Measurements from ENCODE around the gene AGFG2. TPM values are rescaled to one million over a fixed set of nuclear protein-coding genes. Genes with fewer than 3 reads are reported as not detected.

The AGFG2 gene
- total RNA-seq, 3 donors from 2014 or later (not counting 1 experiment from before 2014, with no cell fraction given): 21.5 to 32.6 (median 22.2) TPM

GRCh38 chr7:100567031-100567730 lies 28.2 kb downstream of the AGFG2 start:
- H3K4me1 ChIP-seq (ENCODE audit: control insufficient read depth, insufficient read depth, low read length): peaks cover 48% of the 10 kb centered on the region
- WGBS (ENCODE audit: insufficient coverage): 75% methylated on average over 11 of the region's 12 CpGs
- H3K9me3 ChIP-seq (ENCODE audit: control insufficient read depth, insufficient read depth, low read length): no peaks in the 10 kb centered on the region
- peak overlapping the region in 1 of 2 donors; percentile 62 for H3K27ac Mint-ChIP-seq
- H3K36me3 Mint-ChIP-seq: no peaks in the 10 kb centered on the region
- peaks cover 10 to 44% of the 10 kb centered on the region in 2 donors for H3K4me1 Mint-ChIP-seq
- H3K9me3 Mint-ChIP-seq: no peaks in the 10 kb centered on the region
- peak overlapping the region; percentile 40 for H3K27ac ChIP-seq (ENCODE audit: low read length)
- H3K36me3 ChIP-seq (ENCODE audit: control insufficient read depth, insufficient read depth, low read length): peaks cover 16% of the 10 kb centered on the region
- no peaks in the 10 kb centered on the region for H3K27me3 ChIP-seq (ENCODE audit: control insufficient read depth, insufficient read depth, low read length)
- intact Hi-C loops (cut with micrococcal nuclease): no loop called here
- no peak overlapping the region for H3K4me3 ChIP-seq (ENCODE audit: low read length)
- ATAC-seq (no peak), DNase-seq (no peak)
- TF ChIP-seq, protein P1, sequence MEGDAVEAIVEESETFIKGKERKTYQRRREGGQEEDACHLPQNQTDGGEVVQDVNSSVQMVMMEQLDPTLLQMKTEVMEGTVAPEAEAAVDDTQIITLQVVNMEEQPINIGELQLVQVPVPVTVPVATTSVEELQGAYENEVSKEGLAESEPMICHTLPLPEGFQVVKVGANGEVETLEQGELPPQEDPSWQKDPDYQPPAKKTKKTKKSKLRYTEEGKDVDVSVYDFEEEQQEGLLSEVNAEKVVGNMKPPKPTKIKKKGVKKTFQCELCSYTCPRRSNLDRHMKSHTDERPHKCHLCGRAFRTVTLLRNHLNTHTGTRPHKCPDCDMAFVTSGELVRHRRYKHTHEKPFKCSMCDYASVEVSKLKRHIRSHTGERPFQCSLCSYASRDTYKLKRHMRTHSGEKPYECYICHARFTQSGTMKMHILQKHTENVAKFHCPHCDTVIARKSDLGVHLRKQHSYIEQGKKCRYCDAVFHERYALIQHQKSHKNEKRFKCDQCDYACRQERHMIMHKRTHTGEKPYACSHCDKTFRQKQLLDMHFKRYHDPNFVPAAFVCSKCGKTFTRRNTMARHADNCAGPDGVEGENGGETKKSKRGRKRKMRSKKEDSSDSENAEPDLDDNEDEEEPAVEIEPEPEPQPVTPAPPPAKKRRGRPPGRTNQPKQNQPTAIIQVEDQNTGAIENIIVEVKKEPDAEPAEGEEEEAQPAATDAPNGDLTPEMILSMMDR (IDR thresholded peaks at IDR 0.05): no peak
- H3K27me3 Mint-ChIP-seq (ENCODE audit: low read depth in 2 of 2): no peaks in the 10 kb centered on the region
- no peak overlapping the region for H3K4me3 Mint-ChIP-seq

GRCh38 chr7:100567751-100568175 lies 28.8 kb downstream of the AGFG2 start:
- H3K36me3 Mint-ChIP-seq: no peaks in the 10 kb centered on the region
- no peaks in the 10 kb centered on the region for H3K9me3 Mint-ChIP-seq
- intact Hi-C loops (cut with micrococcal nuclease): no loop called here
- Histone ChIP-seq H3K9me3 (ENCODE audit: control insufficient read depth, insufficient read depth, low read length) (no peaks in the 10 kb centered on the region), H3K36me3 (ENCODE audit: control insufficient read depth, insufficient read depth, low read length) (peaks cover 19% of the 10 kb centered on the region), H3K4me1 (ENCODE audit: control insufficient read depth, insufficient read depth, low read length) (peaks cover 48% of the 10 kb centered on the region), H3K27me3 (ENCODE audit: control insufficient read depth, insufficient read depth, low read length) (no peaks in the 10 kb centered on the region), H3K27ac (ENCODE audit: low read length) (peak overlapping the region; percentile 40), H3K4me3 (ENCODE audit: low read length) (no peak overlapping the region)
- DNase-seq: no peak
- peak overlapping the region in 1 of 2 donors; percentile 62 for H3K27ac Mint-ChIP-seq
- 8% methylated on average over 3 of the region's 3 CpGs for WGBS (ENCODE audit: insufficient coverage)
- H3K27me3 Mint-ChIP-seq (ENCODE audit: low read depth in 2 of 2): no peaks in the 10 kb centered on the region
- no peak overlapping the region for H3K4me3 Mint-ChIP-seq
- no peak for ATAC-seq
- TF ChIP-seq, protein P1 (IDR thresholded peaks at IDR 0.05): no peak
- H3K4me1 Mint-ChIP-seq: peaks cover 10 to 46% of the 10 kb centered on the region in 2 donors

DNA sequence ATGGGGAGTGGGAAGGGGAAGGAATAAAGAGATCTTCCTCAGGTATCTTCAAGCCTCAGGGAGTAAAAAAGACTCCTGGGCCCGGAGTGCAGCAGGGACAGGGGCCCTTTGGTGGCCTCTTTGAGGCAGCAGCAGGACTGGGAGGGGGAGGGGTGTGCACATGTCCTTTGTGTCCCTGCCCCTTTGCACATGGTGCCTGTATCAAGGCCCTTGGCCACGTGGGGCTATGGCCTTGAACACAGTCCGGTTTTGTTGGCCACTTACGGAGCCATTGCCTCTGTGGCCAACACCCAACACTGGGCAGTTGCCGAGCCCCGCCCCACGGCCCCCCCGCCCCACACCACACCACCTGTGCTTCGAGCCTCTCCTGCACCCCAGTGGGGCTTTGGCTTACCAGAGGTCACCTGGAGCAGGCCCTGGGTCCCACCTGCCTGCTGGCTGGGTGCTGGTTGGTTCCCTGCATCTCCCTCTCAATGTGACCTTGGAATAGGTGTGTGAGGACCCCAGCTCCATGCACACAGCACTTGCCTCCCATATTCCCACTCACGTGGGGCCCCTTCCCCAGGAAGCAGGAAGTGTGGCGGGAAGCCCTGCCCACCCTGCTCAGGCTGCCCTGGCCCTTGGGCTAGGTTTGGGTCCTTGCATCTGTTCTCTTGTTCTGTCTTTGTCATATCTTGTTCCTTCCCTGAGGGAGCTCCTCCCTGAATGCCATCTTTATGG lies 29.3 kb downstream of the AGFG2 start:
- peaks cover 10 to 46% of the 10 kb centered on the region in 2 donors for H3K4me1 Mint-ChIP-seq
- Histone ChIP-seq H3K9me3 (ENCODE audit: control insufficient read depth, insufficient read depth, low read length) (no peaks in the 10 kb centered on the region), H3K27ac (ENCODE audit: low read length) (peak overlapping the region; percentile 28), H3K4me1 (ENCODE audit: control insufficient read depth, insufficient read depth, low read length) (peaks cover 48% of the 10 kb centered on the region), H3K27me3 (ENCODE audit: control insufficient read depth, insufficient read depth, low read length) (no peaks in the 10 kb centered on the region), H3K36me3 (ENCODE audit: control insufficient read depth, insufficient read depth, low read length) (peaks cover 18% of the 10 kb centered on the region), H3K4me3 (ENCODE audit: low read length) (no peak overlapping the region)
- peak overlapping the region; percentile 58 to 62 for H3K27ac Mint-ChIP-seq
- H3K27me3 Mint-ChIP-seq (ENCODE audit: low read depth in 2 of 2): no peaks in the 10 kb centered on the region
- 76% methylated on average over 10 of the region's 11 CpGs for WGBS (ENCODE audit: insufficient coverage)
- intact Hi-C loops (cut with micrococcal nuclease): no loop called here
- peak overlapping the region; percentile 28 for H3K4me3 Mint-ChIP-seq
- DNase-seq: no peak
- no peak for ATAC-seq
- TF ChIP-seq, protein P1 (IDR thresholded peaks at IDR 0.05): no peak
- H3K36me3 Mint-ChIP-seq: no peaks in the 10 kb centered on the region
- no peaks in the 10 kb centered on the region for H3K9me3 Mint-ChIP-seq
